Smooth muscle cell (in vitro differentiated cells): ENCODE results near the gene MTARC1. TPM values are rescaled to one million over a fixed set of nuclear protein-coding genes. Genes with fewer than 3 reads are reported as not detected.

Source experiments
- DNase-seq: peaks from one replicate; lab custom pipeline; 2025; ENCODE audit not compliant: unreplicated experiment; lab: John Stamatoyannopoulos, UW
- H2AFZ ChIP-seq: fragments of 200-600 bp; sonication (generic); 2 replicates; pipeline ENCODE4 v1.6.0; 2016; ENCODE audit warnings: antibody characterized with exemption, low read depth, mild to moderate bottlenecking
- H3F3A ChIP-seq: fragments of 200-600 bp; sonication (generic); 2 replicates; pipeline ENCODE4 v1.6.0; 2017; ENCODE audit warnings: antibody characterized with exemption, low read depth
- H3K27ac ChIP-seq: fragments of 200-600 bp; sonication (generic); 2 replicates; pipeline ENCODE4 v1.5.1; 2016; ENCODE audit warnings: low read depth, mild to moderate bottlenecking
- H3K27me3 ChIP-seq: fragments of 200-600 bp; sonication (generic); 2 replicates; pipeline ENCODE4 v1.6.1; 2016; ENCODE audit warnings: low read depth, mild to moderate bottlenecking
- H3K36me3 ChIP-seq: fragments of 200-600 bp; sonication (generic); 2 replicates; pipeline ENCODE4 v1.5.1; 2016; ENCODE audit warnings: low read depth
- H3K4me1 ChIP-seq: fragments of 200-600 bp; sonication (generic); 2 replicates; pipeline ENCODE4 v1.5.1; 2016; ENCODE audit warnings: low read depth
- H3K4me2 ChIP-seq: fragments of 200-600 bp; sonication (generic); 2 replicates; pipeline ENCODE4 v1.6.0; 2016; ENCODE audit warnings: mild to moderate bottlenecking
- H3K4me3 ChIP-seq: fragments of 200-600 bp; sonication (generic); 2 replicates; pipeline ENCODE4 v1.5.1; 2016; ENCODE audit warnings: mild to moderate bottlenecking
- H3K79me2 ChIP-seq: fragments of 200-600 bp; sonication (generic); 2 replicates; pipeline ENCODE4 v1.6.0; 2016; ENCODE audit warnings: low read depth, mild to moderate bottlenecking
- H3K9ac ChIP-seq: fragments of 200-600 bp; sonication (generic); 2 replicates; pipeline ENCODE4 v1.6.0; 2016; ENCODE audit warnings: low read depth
- H3K9me3 ChIP-seq: fragments of 200-600 bp; sonication (generic); replicated peaks from 2 replicates; pipeline ENCODE4 v1.5.1; 2016; ENCODE audit warnings: low read depth
- H4K20me1 ChIP-seq: fragments of 200-600 bp; sonication (generic); 2 replicates; pipeline ENCODE4 v1.6.0; 2016; ENCODE audit warnings: low read depth
- CTCF ChIP-seq: fragments of 200-600 bp; sonication (generic); IDR thresholded peaks from 2 replicates; pipeline ENCODE4 v1.5.1; 2017; ENCODE audit warnings: borderline replicate concordance, mild to moderate bottlenecking, antibody characterized with exemption; ENCODE audit not compliant: insufficient read depth, poor library complexity, severe bottlenecking
- WGBS: methylation state at CpG from one replicate; pipeline ENCODE4 v1.1.7; 2016; ENCODE audit warnings: low lambda C conversion rate; 5-methylcytosine and 5-hydroxymethylcytosine counted together
- polyA plus RNA-seq: library from polyadenylated mRNA; unstranded; fragments of >200 nt; fragmentation: Nextera tagmentation; extraction: Ambion mirVana; gene quantifications from 2 replicates; pipeline ENCODE4 v1.2.1, GENCODE V29; 2016
- total RNA-seq: library from RNA; depleted of rRNA; stranded (reverse); fragments of >200 nt; gene quantifications from 2 replicates; pipeline ENCODE4 v1.2.3, GENCODE V29; 2014

The MTARC1 gene
- total and polyA plus RNA-seq, 2 experiments from 2014 or later, result 0.83 to 2.3 TPM

- Histone ChIP-seq H3K9me3 (no peaks in the 10 kb centered on the region), H4K20me1 (no peaks in the 10 kb centered on the region), H3K4me2 (peak overlapping the region; percentile 92), H3K4me3 (no peak overlapping the region), H2AFZ (peak overlapping the region; percentile 97), H3K36me3 (no peaks in the 10 kb centered on the region), H3K27me3 (no peaks in the 10 kb centered on the region), H3K9ac (no peak overlapping the region), H3K4me1 (peaks cover 12% of the 10 kb centered on the region), H3K27ac (no peak overlapping the region), H3F3A (no peaks in the 10 kb centered on the region), H3K79me2 (no peaks in the 10 kb centered on the region)
- no peak for TF ChIP-seq CTCF
- WGBS, result 94% methylated on average over 3 of the region's 3 CpGs
- no peak for DNase-seq
These were observed 39.9 kb upstream of the MTARC1 start for GRCh38 chr1:220746851-220747250.

GRCh38 chr1:220747437-220748088, 39.1 kb upstream of the MTARC1 start:
- H3K27me3 ChIP-seq, result no peaks in the 10 kb centered on the region
- DNase-seq, result no peak
- no peak overlapping the region for H3K9ac ChIP-seq
- TF ChIP-seq CTCF, result no peak
- H3K27ac ChIP-seq, result peak overlapping the region; percentile 20
- no peaks in the 10 kb centered on the region for H3K36me3 ChIP-seq
- H4K20me1 ChIP-seq, result no peaks in the 10 kb centered on the region
- H3K79me2 ChIP-seq, result no peaks in the 10 kb centered on the region
- no peaks in the 10 kb centered on the region for H3K9me3 ChIP-seq
- peak overlapping the region; percentile 80 for H3K4me3 ChIP-seq
- H2AFZ ChIP-seq, result peak overlapping the region; percentile 97
- no peaks in the 10 kb centered on the region for H3F3A ChIP-seq
- H3K4me1 ChIP-seq, result peaks cover 12% of the 10 kb centered on the region
- WGBS, result 20% methylated on average over 18 of the region's 18 CpGs
- H3K4me2 ChIP-seq, result peak overlapping the region; percentile 92

GRCh38 chr1:220748089-220748934, 38.4 kb upstream of the MTARC1 start, which contains the start of gene MTARC2:
TSS of gene MTARC2 (plus strand) at chr1:220748322. CDS start at chr1:220748532, 210 bp downstream.
- Histone ChIP-seq H3F3A (no peaks in the 10 kb centered on the region), H2AFZ (peak within 1 kb of the TSS; percentile 97), H3K27ac (peak within 1 kb of the TSS; percentile 20), H3K4me2 (peak within 1 kb of the TSS; percentile 92), H3K4me1 (peaks cover 12% of the 10 kb centered on the region), H3K4me3 (peak within 1 kb of the TSS; percentile 80), H3K36me3 (no peaks in the 10 kb centered on the region), H3K79me2 (no peaks in the 10 kb centered on the region), H3K27me3 (no peaks in the 10 kb centered on the region), H4K20me1 (no peaks in the 10 kb centered on the region), H3K9me3 (no peaks in the 10 kb centered on the region), H3K9ac (peak within 1 kb of the TSS; percentile 33)
- peak; percentile 44 for DNase-seq
- no peak for TF ChIP-seq CTCF
- 1% methylated on average over 76 of the region's 77 CpGs for WGBS
